OCI-LY3 (cell line): ENCODE measurements around the gene FILIP1L.

Source experiments
- H2AFZ ChIP-seq: fragments of 200-600, 300-600 bp; shearing (Covaris generic); 2 replicates; pipeline ENCODE4 v1.6.0; 2014; ENCODE audit warnings: antibody characterized with exemption, low read depth, low read length
- H3K27ac ChIP-seq: fragments of 200-600, 300-600 bp; sonication (generic); 2 replicates; pipeline ENCODE4 v1.5.1; 2014; ENCODE audit warnings: mild to moderate bottlenecking, low read length, moderate library complexity, mixed read lengths
- H3K27me3 ChIP-seq: fragments of 200-600, 300-600 bp; sonication (generic); 2 replicates; pipeline ENCODE4 v1.6.1; 2014; ENCODE audit warnings: low read depth, low read length, mixed read lengths
- H3K36me3 ChIP-seq: fragments of 200-600, 300-600 bp; sonication (generic); replicated peaks from 2 replicates; pipeline ENCODE3; 2014; ENCODE audit warnings: low read depth, low read length, mixed read lengths
- H3K4me1 ChIP-seq: fragments of 300-600, 200-600 bp; sonication (generic); 2 replicates; pipeline ENCODE4 v1.6.1; 2014; ENCODE audit warnings: low read length, mixed read lengths
- H3K4me2 ChIP-seq: fragments of 200-600, 300-600 bp; sonication (generic); 2 replicates; pipeline ENCODE4 v1.6.1; 2014; ENCODE audit warnings: low read length, mixed read lengths
- H3K4me3 ChIP-seq: fragments of 300-600, 200-600 bp; sonication (generic); 2 replicates; pipeline ENCODE4 v1.5.1; 2014; ENCODE audit warnings: antibody characterized with exemption, mild to moderate bottlenecking, low read length, moderate library complexity
- H3K79me2 ChIP-seq: fragments of 300-600, 200-600 bp; shearing (Covaris generic); 2 replicates; pipeline ENCODE4 v1.6.1; 2014; ENCODE audit warnings: mild to moderate bottlenecking, low read length, mixed read lengths
- H3K9ac ChIP-seq: fragments of 300-600, 200-600 bp; shearing (Covaris generic); 2 replicates; pipeline ENCODE4 v1.6.0; 2014; ENCODE audit warnings: mild to moderate bottlenecking, low read length, moderate library complexity
- H3K9me3 ChIP-seq: fragments of 200-600, 300-600 bp; shearing (Covaris generic); 2 replicates; pipeline ENCODE4 v1.6.1; 2014; ENCODE audit warnings: low read length, mixed read lengths; ENCODE audit not compliant: insufficient read depth
- H4K20me1 ChIP-seq: fragments of 200-600, 300-600 bp; sonication (generic); 2 replicates; pipeline ENCODE4 v1.6.1; 2016; ENCODE audit warnings: low read length, mixed read lengths; ENCODE audit not compliant: insufficient read depth
- CTCF ChIP-seq: fragments of 200-600, 300-600 bp; sonication (generic); IDR thresholded peaks from 2 replicates; pipeline ENCODE4 v1.5.1; 2014; ENCODE audit warnings: antibody characterized with exemption, low read length, low read depth
- EZH2phosphoT487 ChIP-seq: fragments of 200-600 bp; shearing (Covaris generic); IDR thresholded peaks from 2 replicates; pipeline ENCODE4 v1.6.1; 2018; ENCODE audit warnings: antibody characterized with exemption, mixed run types, low read depth

Gene FILIP1L

GRCh38 chr3:99859825-99860224, 254.5 kb downstream of the FILIP1L start:
- H3K4me2 ChIP-seq, result no peak overlapping the region
- H3K36me3 ChIP-seq, result peaks cover 2% of the 10 kb centered on the region
- peaks cover 10% of the 10 kb centered on the region for H3K79me2 ChIP-seq
- H3K9me3 ChIP-seq, result no peaks in the 10 kb centered on the region
- H3K9ac ChIP-seq, result no peak overlapping the region
- H3K4me1 ChIP-seq, result peaks cover 8% of the 10 kb centered on the region
- no peaks in the 10 kb centered on the region for H3K27me3 ChIP-seq
- no peak overlapping the region for H3K4me3 ChIP-seq
- H3K27ac ChIP-seq, result no peak overlapping the region
- no peak for TF ChIP-seq EZH2phosphoT487
- TF ChIP-seq CTCF, result no peak
- no peak overlapping the region for H2AFZ ChIP-seq
- peaks cover 7% of the 10 kb centered on the region; the same call in 1 of the 2 replicates for H4K20me1 ChIP-seq

DNA sequence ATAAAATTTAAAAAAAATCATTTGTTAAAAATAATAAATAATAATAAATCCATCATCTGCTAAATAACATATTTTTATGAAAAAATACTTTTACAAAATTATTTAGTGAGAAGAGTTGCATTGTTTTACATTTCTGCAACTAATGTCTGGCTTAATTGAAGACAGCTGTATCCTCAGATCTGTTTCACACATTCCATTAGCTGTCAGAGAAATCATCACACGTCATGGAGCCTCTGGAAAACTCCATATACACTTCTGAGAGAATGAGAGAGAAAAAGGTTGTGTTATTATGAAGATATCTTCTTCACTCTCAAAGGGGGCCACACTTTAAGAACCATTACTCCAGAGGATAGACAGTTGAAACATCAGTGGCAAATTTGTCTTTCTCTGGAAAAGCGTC, 255.8 kb downstream of the FILIP1L start:
- Histone ChIP-seq H3K27ac (no peak overlapping the region), H3K4me1 (peaks cover 8% of the 10 kb centered on the region), H4K20me1 (peaks cover 8% of the 10 kb centered on the region), H3K4me2 (no peak overlapping the region), H3K9me3 (no peaks in the 10 kb centered on the region), H3K79me2 (peaks cover 24% of the 10 kb centered on the region), H3K4me3 (no peak overlapping the region), H2AFZ (no peak overlapping the region), H3K9ac (no peak overlapping the region), H3K36me3 (peaks cover 2% of the 10 kb centered on the region), H3K27me3 (no peaks in the 10 kb centered on the region)
- no peak for TF ChIP-seq EZH2phosphoT487
- no peak for TF ChIP-seq CTCF

- H3K9me3 ChIP-seq, result no peaks in the 10 kb centered on the region
- no peak overlapping the region for H2AFZ ChIP-seq
- H3K4me2 ChIP-seq, result no peak overlapping the region
- H3K27me3 ChIP-seq, result no peaks in the 10 kb centered on the region
- peaks cover 32% of the 10 kb centered on the region for H3K79me2 ChIP-seq
- H4K20me1 ChIP-seq, result peaks cover 8% of the 10 kb centered on the region
- H3K9ac ChIP-seq, result no peak overlapping the region
- H3K27ac ChIP-seq, result no peak overlapping the region
- no peak overlapping the region for H3K4me3 ChIP-seq
- H3K36me3 ChIP-seq, result peaks cover 2% of the 10 kb centered on the region
- TF ChIP-seq CTCF, result no peak
- TF ChIP-seq EZH2phosphoT487, result no peak
- peaks cover 8% of the 10 kb centered on the region for H3K4me1 ChIP-seq
Measured at GRCh38 chr3:99857278-99857677, 257.0 kb downstream of the FILIP1L start.

GRCh38 chr3:99856437-99857220, 257.7 kb downstream of the FILIP1L start:
- H2AFZ ChIP-seq, result no peak overlapping the region
- no peak overlapping the region for H3K9ac ChIP-seq
- no peak overlapping the region for H3K4me3 ChIP-seq
- no peak overlapping the region for H3K4me2 ChIP-seq
- peaks cover 8% of the 10 kb centered on the region for H3K4me1 ChIP-seq
- peaks cover 37% of the 10 kb centered on the region for H3K79me2 ChIP-seq
- peaks cover 2% of the 10 kb centered on the region for H3K36me3 ChIP-seq
- no peaks in the 10 kb centered on the region for H3K27me3 ChIP-seq
- TF ChIP-seq EZH2phosphoT487 (no peak), CTCF (no peak)
- H3K27ac ChIP-seq, result no peak overlapping the region
- no peaks in the 10 kb centered on the region for H3K9me3 ChIP-seq
- H4K20me1 ChIP-seq, result peaks cover 13% of the 10 kb centered on the region
